Measurements from ENCODE around the gene FAM83E. TPM values are rescaled to one million over a fixed set of nuclear protein-coding genes. Genes with fewer than 3 reads are reported as not detected.
"Not testable (repeated sequence)": the region's sequence is repeated elsewhere in the genome, so short reads cannot be mapped to it uniquely, and the experiment has no call there.

Gene FAM83E
- total RNA-seq, 1 experiment from 2014 or later = 8.8 TPM

DNA sequence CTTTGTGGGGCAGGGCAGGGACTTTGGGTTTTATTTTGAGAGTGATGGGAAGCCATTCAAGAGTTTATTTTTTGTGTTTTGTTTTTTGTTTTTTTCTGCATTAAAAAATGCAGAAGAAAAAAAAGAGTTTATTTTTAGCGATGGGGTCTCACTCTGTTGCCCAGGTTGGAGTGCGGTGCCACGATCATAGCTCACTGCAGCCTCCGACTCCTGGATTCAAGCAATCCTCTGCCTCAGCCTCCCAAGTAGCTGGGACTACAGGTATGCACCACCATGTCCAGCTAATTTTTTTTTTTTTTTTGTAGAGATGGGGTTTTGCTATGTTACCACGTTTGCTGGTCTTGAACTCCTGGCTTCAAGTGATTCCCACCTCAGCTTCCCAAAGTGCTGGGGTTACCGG, 43.6 kb upstream of the FAM83E start:
- CTCF ChIA-PET = no interaction called here
- Mint-ChIP-seq H3K4me3 (no peak overlapping the region), H3K27me3 (ENCODE audit: low read depth) (peaks cover 23% of the 10 kb centered on the region), H3K36me3 (peaks cover 6% of the 10 kb centered on the region), H3K9me3 (peaks cover 6% of the 10 kb centered on the region), H3K27ac (no peak overlapping the region), H3K4me1 (peaks cover 16% of the 10 kb centered on the region)
- ATAC-seq (no peak), DNase-seq (ENCODE audit: low spot score) (no peak)
- 0 out of 2 replicates have a peak, but pooled peaks have one; percentile 27 for TF ChIP-seq ZNF121 (CRISPR knock-in tag; IDR thresholded peaks at IDR 0.05)
- no peak for TF ChIP-seq MXD4 (CRISPR knock-in tag; IDR thresholded peaks at IDR 0.05; ENCODE audit: borderline replicate concordance)
- POLR2A ChIA-PET = no interaction called here

DNA sequence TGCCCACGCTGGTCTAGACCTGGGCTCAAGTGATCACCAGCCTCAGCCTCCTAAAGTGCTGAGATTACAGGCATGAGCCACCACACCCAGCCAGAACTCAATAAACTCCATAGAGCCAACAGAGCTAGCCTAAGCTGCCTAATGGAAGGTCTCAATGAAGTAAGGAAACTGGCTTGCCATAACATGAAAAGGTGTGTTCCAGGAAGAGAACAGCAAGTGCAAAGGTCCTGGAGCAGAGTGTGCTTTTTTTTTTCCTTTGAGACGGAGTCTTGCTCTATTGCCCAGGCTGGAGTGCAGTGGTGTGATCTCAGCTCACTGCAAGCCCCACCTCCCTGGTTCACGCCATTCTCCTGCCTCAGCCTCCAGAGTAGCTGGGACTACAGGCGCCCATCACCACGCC, 43.0 kb upstream of the FAM83E start:
- Mint-ChIP-seq H3K27me3 (ENCODE audit: low read depth) (peaks cover 20% of the 10 kb centered on the region), H3K4me1 (peaks cover 16% of the 10 kb centered on the region)
- CTCF ChIA-PET = interaction anchor here (1.0 to 1.6 kb wide), 3 partner anchors 12 to 138 kb away, joined by 4 to 7 read pairs (median 5); partner anchors contain the start of gene CA11
- H3K4me3 Mint-ChIP-seq; ATAC-seq; H3K27ac Mint-ChIP-seq; POLR2A ChIA-PET; DNase-seq (ENCODE audit: low spot score); H3K36me3 Mint-ChIP-seq; H3K9me3 Mint-ChIP-seq: not testable (repeated sequence)
- TF ChIP-seq ZNF121 (CRISPR knock-in tag; IDR thresholded peaks at IDR 0.05) = 0 out of 2 replicates have a peak, but pooled peaks have one; percentile 23

DNA sequence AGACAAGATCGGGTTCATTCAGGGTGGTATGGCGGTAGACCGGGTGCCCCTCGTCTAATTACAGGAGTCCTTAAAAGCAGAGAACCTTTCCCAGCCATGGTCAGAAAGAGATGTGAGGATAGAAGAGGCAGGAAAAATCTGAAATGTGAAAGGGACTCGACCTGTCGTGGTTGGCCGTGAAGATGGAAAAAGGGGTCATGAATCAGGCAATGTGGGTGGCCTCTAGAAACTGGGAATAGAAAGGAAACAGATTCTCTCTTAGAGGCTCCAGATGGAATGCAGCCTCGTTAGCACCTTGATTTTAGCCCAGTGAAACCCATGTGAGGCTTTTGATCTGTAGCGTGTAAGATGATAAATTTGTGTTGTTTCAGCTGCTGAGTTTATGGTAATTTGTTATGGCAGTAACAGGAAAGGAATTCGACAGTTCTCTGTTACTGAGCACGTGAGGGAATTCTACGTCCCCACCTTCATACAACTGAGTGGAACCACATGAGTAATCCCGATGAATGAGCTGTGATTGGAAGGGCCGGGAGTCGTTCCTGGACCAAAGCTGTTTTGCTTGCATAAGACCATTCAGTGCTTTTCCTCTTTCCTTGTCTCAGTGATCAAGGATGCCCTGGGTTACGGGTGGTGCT, 42.1 kb upstream of the FAM83E start:
- no peak overlapping the region for H3K4me3 Mint-ChIP-seq
- H3K36me3 Mint-ChIP-seq = peaks cover 6% of the 10 kb centered on the region
- H3K27me3 Mint-ChIP-seq (ENCODE audit: low read depth) = peaks cover 19% of the 10 kb centered on the region
- CTCF ChIA-PET = interaction anchor here (1.0 to 1.6 kb wide), 3 partner anchors 11 to 139 kb away, joined by 4 to 7 read pairs (median 5); partner anchors contain the start of gene CA11
- POLR2A ChIA-PET = no interaction called here
- H3K4me1 Mint-ChIP-seq = peaks cover 19% of the 10 kb centered on the region
- no peak for ATAC-seq
- no peak overlapping the region for H3K27ac Mint-ChIP-seq
- no peak for TF ChIP-seq SOX15 (CRISPR knock-in tag; IDR thresholded peaks at IDR 0.05)
- TF ChIP-seq SP1 (CRISPR knock-in tag; conservative IDR thresholded peaks at IDR 0.05) = no peak
- TF ChIP-seq FOXJ3 (CRISPR knock-in tag; IDR thresholded peaks at IDR 0.05; ENCODE audit: borderline replicate concordance) = no peak
- no peak for DNase-seq (ENCODE audit: low spot score)
- H3K9me3 Mint-ChIP-seq = peaks cover 6% of the 10 kb centered on the region

DNA sequence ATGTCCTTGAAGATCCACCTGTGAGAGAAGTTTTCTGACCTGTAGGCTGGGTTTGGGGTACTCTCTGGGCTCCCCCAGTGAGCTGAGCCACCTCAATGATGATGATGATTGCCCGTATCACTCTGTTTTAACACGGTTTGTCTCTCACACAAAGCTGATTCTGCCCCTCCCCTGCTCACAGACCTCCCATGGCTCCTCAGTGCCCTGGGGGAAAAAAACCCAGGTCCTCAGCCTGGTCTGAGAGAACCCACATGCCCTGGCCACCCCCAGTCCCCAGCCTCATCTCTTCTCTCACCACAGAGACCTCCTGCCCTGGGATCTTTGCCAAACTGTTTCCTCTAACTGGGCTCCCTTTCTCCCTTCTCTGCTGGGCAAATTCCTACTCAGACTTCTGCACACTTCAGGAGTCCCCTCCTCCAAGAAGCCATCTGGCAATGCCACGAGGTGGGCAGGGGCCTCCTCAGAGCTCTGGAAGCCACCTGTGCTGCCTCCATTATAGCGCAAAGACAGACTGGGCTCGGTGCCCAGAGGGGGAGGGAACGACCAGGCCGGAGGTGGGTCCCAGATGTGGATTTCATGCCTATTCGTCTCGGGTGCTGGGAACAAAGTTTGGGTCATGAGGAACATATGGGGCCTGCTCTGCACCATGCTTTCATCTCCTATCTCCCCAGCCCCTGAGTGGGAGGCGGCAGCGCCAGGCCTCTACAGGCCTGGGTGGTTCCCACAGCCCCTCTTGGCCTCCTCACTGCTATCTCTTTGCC, 39.6 kb upstream of the FAM83E start:
- Mint-ChIP-seq H3K27me3 (ENCODE audit: low read depth) (peaks cover 8% of the 10 kb centered on the region), H3K9me3 (peaks cover 5% of the 10 kb centered on the region), H3K4me1 (peaks cover 19% of the 10 kb centered on the region), H3K27ac (no peak overlapping the region), H3K4me3 (no peak overlapping the region), H3K36me3 (no peaks in the 10 kb centered on the region)
- POLR2A ChIA-PET = interaction anchor here (0.6 kb wide), 1 partner anchor 1022 kb away, joined by 4 read pairs; no protein-coding TSS in a partner anchor
- CTCF ChIA-PET = interaction anchor here (1.2 kb wide), 1 partner anchor 21 kb away, joined by 3 read pairs; no protein-coding TSS in a partner anchor
- DNase-seq (ENCODE audit: low spot score) (no peak), ATAC-seq (no peak; the same call in 1 of the 2 replicates)
- TF ChIP-seq RELA (CRISPR knock-in tag; IDR thresholded peaks at IDR 0.05; ENCODE audit: borderline replicate concordance) (no peak), OVOL2 (CRISPR knock-in tag; IDR thresholded peaks at IDR 0.05; ENCODE audit: borderline replicate concordance) (no peak), GTF2I (CRISPR knock-in tag; conservative IDR thresholded peaks at IDR 0.05) (no peak), HMGA2 (CRISPR knock-in tag; IDR thresholded peaks at IDR 0.05) (no peak)

DNA sequence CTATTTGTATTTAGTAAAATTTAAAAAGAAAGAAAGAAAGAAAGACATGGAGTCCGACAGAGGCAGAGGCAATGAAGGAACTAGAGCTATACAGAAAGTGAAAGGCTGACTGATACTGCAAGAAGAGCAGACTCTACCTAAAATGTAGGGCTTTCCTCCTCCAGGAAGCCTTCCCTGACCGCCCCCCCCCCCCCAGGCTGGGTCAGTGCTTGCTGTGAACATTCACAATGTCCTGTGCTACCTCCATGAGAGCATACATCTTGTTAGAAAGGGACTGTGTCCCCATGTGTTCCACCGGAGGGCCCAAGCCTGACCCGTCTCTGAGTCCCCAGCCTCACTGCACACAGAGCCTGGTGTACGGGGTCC, 36.8 kb upstream of the FAM83E start:
- Mint-ChIP-seq H3K36me3 (no peaks in the 10 kb centered on the region), H3K9me3 (peaks cover 5% of the 10 kb centered on the region), H3K27me3 (ENCODE audit: low read depth) (no peaks in the 10 kb centered on the region; the same call in 1 of the 2 replicates), H3K4me3 (no peak overlapping the region), H3K27ac (no peak overlapping the region), H3K4me1 (peaks cover 16% of the 10 kb centered on the region)
- DNase-seq (ENCODE audit: low spot score) (no peak), ATAC-seq (no peak)
- ChIA-PET POLR2A (no interaction called here), CTCF (interaction anchor here (0.7 kb wide), 1 partner anchor 995 kb away, joined by 3 read pairs; no protein-coding TSS in a partner anchor)
- no peak for TF ChIP-seq TCF7 (CRISPR knock-in tag; IDR thresholded peaks at IDR 0.05; ENCODE audit: low read depth)
- TF ChIP-seq NR1H2 (CRISPR knock-in tag; IDR thresholded peaks at IDR 0.05) = no peak
- TF ChIP-seq ZNF423 (CRISPR knock-in tag; IDR thresholded peaks at IDR 0.05) = no peak
- TF ChIP-seq ZNF121 (CRISPR knock-in tag; IDR thresholded peaks at IDR 0.05) = no peak
- no peak for TF ChIP-seq ZBTB21 (CRISPR knock-in tag; IDR thresholded peaks at IDR 0.05; ENCODE audit: borderline replicate concordance)
- TF ChIP-seq NFYB (CRISPR knock-in tag; conservative IDR thresholded peaks at IDR 0.05; ENCODE audit: low read depth) = no peak
- no peak for TF ChIP-seq IRF2 (CRISPR knock-in tag; IDR thresholded peaks at IDR 0.05; ENCODE audit: borderline replicate concordance, low read depth)
- TF ChIP-seq, protein P1, sequence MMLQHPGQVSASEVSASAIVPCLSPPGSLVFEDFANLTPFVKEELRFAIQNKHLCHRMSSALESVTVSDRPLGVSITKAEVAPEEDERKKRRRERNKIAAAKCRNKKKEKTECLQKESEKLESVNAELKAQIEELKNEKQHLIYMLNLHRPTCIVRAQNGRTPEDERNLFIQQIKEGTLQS (CRISPR knock-in tag; conservative IDR thresholded peaks at IDR 0.05) = no peak
- no peak for TF ChIP-seq ZNF232 (CRISPR knock-in tag; IDR thresholded peaks at IDR 0.05)
- no peak for TF ChIP-seq SMAD3 (CRISPR knock-in tag; IDR thresholded peaks at IDR 0.05; ENCODE audit: borderline replicate concordance)
- TF ChIP-seq GTF2I (CRISPR knock-in tag; conservative IDR thresholded peaks at IDR 0.05) = no peak
- no peak for TF ChIP-seq JUN (CRISPR knock-in tag; IDR thresholded peaks at IDR 0.05)
- TF ChIP-seq NR2C2 (CRISPR knock-in tag; IDR thresholded peaks at IDR 0.05) = no peak
- no peak for TF ChIP-seq TEAD1 (CRISPR knock-in tag; IDR thresholded peaks at IDR 0.05)
- TF ChIP-seq, protein P2, sequence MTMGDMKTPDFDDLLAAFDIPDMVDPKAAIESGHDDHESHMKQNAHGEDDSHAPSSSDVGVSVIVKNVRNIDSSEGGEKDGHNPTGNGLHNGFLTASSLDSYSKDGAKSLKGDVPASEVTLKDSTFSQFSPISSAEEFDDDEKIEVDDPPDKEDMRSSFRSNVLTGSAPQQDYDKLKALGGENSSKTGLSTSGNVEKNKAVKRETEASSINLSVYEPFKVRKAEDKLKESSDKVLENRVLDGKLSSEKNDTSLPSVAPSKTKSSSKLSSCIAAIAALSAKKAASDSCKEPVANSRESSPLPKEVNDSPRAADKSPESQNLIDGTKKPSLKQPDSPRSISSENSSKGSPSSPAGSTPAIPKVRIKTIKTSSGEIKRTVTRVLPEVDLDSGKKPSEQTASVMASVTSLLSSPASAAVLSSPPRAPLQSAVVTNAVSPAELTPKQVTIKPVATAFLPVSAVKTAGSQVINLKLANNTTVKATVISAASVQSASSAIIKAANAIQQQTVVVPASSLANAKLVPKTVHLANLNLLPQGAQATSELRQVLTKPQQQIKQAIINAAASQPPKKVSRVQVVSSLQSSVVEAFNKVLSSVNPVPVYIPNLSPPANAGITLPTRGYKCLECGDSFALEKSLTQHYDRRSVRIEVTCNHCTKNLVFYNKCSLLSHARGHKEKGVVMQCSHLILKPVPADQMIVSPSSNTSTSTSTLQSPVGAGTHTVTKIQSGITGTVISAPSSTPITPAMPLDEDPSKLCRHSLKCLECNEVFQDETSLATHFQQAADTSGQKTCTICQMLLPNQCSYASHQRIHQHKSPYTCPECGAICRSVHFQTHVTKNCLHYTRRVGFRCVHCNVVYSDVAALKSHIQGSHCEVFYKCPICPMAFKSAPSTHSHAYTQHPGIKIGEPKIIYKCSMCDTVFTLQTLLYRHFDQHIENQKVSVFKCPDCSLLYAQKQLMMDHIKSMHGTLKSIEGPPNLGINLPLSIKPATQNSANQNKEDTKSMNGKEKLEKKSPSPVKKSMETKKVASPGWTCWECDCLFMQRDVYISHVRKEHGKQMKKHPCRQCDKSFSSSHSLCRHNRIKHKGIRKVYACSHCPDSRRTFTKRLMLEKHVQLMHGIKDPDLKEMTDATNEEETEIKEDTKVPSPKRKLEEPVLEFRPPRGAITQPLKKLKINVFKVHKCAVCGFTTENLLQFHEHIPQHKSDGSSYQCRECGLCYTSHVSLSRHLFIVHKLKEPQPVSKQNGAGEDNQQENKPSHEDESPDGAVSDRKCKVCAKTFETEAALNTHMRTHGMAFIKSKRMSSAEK (CRISPR knock-in tag; IDR thresholded peaks at IDR 0.05; ENCODE audit: borderline replicate concordance) = no peak
